GM12874 (cell line): ENCODE results near the gene KCNIP3.

Source experiments
- TF ChIP-seq, protein P1 (sequence below): IDR thresholded peaks from 2 replicates; pipeline ENCODE4 v1.5.1; 2011; ENCODE audit warnings: low read depth, mild to moderate bottlenecking, control low read depth, low read length, moderate library complexity; ENCODE audit not compliant: insufficient read depth

Gene KCNIP3

DNA sequence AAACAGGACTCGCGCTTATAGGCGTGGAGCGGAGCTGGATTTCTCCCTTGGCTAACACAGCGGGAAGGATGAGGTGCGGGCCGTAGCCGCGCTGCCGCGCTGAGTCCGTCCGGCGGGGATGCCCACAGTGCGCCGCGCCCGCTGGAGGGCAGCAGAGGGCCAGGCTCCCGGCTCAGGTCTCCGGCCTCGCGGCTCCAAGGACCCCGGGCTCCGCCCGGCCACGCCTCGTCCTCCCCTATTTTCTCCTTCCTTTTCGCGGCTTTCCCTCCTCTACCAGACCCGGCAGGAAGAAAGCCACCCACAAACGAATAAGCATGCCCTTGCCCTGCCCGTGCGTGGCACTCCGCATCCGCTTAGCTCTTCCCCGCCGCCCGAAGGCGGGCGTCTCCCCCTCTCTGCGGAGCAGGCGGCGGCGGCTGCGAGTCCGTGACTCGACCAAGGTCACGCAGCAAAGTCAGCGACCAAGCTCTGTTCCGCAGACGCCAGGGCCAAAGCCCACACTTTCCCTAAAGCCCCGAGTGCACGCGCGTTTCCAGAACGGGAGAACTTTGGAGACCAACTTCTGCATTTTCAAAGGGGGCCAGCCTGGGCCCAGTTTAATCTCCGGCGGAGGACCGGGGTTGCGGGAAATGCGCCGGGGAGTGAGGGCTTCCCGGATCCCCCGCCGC is 48.5 kb downstream of the KCNIP3 start:
- TF ChIP-seq, protein P1, sequence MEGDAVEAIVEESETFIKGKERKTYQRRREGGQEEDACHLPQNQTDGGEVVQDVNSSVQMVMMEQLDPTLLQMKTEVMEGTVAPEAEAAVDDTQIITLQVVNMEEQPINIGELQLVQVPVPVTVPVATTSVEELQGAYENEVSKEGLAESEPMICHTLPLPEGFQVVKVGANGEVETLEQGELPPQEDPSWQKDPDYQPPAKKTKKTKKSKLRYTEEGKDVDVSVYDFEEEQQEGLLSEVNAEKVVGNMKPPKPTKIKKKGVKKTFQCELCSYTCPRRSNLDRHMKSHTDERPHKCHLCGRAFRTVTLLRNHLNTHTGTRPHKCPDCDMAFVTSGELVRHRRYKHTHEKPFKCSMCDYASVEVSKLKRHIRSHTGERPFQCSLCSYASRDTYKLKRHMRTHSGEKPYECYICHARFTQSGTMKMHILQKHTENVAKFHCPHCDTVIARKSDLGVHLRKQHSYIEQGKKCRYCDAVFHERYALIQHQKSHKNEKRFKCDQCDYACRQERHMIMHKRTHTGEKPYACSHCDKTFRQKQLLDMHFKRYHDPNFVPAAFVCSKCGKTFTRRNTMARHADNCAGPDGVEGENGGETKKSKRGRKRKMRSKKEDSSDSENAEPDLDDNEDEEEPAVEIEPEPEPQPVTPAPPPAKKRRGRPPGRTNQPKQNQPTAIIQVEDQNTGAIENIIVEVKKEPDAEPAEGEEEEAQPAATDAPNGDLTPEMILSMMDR, result peak; percentile 94

DNA sequence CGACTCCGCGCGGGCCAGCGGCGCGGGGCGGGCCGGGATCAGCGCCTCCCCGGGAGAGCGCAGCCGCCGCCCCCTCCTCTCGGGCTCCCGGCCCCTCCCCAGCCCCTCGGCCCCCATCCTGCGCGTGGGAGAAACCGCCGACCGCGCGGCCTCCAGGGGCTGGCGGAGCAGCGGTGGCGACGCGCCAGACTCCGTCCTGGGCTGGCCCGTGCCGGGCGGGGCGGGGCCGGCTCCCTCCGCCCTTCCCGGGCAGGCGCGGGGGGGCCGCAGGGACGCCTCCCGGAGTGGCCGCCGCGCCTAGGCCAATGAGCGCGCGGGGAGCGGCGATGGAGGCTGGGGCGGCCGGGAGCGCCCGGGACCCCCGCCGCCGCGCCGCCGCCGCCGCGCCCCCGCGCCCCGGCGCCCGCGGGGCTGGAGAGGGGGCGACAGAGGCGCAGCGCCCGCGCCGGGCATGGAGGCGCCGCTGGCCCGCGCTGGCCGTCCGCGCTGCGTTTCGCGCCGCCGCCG is 49.1 kb downstream of the KCNIP3 start:
- TF ChIP-seq, protein P1, result no peak

DNA sequence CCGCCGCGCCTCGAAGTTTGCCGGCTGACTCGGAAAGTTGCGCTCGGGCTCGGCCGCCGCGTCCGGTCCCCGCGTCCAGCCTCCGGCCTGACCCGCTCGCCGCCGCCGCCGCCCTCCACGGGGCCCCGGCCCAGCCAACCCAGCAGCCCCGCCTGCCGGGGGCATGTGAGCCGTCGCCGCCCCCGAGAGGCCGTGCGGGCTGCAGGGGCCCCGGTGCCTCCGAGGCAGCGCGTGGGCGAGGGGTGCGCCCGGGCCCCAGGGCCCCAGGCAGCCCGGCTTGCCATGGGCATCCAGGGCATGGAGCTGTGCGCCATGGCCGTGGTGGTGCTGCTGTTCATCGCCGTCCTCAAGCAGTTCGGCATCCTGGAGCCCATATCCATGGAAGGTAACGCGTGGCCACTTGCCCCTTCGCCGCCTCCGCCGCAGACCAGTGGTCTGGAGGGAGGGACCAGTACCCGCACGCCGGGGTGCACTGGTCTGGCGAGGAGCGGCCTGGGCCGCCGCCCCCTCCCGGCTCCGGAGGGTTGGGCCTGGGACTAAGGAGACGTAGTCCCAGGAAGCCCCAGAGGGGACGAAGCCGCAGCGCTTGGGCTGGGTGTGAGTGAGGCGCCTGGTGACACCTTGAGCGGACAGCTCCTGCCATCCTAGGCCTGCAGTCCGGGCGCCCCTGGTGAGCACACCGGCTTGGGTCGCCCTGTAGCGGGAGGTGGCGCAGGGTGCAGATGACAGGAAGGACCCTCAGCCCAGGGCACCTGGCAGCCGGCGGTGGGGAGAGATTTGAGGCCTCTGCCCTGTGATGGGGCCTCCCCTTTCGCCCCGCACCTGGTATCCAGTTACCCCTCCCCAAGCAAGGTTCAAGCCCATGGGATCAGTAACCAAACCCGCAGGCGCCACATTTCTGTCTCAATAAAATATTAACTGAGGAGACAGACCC is 49.9 kb downstream of the KCNIP3 start:
- TF ChIP-seq, protein P1, result no peak

DNA sequence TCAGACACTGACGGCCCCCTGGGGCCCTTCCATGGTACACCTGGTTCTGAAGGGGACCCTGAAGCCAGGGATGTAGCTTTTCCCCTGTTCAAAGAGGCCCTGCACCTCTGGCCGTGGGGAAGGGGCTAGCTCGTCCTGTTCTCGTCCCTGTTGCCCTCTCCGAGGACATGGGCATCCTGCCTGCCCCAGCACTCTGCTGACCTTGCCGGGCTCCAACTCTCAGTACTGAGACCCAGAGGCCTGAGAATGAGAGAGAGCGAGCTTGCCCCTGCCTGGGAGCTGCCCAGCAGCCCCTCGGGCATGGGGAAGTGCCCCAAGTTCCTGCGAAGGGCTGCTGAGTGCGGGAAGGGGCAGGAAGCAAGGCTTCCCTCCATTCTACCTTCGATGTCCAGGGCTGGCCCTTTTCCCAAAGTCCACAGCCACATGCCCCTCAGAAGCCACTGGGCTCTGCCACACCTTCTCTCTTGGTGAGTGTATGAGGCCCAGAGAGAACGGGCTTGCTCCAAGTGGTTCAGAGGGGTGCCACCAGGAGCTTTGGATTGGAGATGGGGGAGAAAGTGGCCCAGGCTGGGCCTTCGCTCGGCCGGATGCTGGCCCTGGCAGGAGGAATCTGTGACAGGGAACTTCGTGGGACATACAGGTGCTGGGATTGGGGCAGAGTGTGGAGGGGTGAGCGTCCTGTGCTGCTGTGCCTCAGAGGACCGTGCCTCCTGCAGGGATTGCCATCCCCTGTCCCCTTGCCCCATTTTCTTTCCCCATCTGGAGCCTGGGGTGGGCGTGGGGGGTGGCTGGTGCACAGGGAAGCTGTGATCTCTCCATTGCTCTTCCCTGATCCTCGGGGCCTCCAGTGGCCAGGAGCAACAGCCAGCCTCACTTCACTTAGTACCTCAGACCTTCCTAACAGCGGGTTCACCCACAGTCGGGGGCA is 50.8 kb downstream of the KCNIP3 start:
- TF ChIP-seq, protein P1, result no peak

DNA sequence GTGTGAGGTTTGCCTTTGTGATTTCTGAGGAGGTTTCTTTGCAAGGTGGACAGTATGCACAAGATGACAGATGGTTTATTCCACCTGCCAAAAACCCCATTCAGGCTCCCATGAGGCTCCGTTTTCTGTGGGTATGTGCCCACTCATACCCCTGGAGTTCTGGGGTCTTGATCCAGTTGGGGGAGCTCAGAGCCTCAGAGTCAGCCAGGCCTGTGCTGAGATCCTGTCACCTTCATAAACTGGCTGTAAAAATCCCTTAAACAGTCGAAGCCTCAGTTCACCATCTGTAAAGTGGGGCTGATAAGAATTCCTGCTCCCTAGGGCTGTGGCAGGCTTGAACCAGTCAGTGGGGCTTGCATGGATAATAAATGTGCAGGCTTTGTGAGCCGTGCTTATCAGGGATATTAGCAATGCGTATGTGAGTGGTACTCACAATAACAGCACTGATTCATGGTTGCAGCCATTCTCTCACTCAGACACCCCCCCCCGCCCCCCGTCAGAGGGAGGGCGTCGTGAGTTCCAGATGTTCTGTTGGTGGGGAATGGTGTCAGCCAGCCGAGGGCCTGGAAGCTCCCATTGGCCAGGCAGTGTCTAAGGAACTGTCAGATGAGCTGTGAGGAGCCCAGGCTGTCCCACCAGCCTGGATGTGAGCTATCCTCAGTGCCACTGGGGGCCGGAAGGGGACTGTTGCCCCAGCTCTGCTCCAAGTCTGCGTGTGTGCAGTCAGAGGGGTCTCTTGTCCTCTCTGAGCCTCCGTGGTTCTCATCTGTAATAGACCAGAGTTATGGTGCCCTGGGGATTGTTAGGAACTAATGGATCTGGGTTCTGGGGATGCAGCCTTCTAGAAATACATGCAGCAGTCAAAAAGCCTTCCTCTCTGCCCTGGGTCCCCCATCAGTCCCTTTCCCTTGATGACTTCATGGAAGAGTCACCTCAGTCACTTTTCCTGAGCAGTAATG is 51.7 kb downstream of the KCNIP3 start:
- TF ChIP-seq, protein P1, result no peak

DNA sequence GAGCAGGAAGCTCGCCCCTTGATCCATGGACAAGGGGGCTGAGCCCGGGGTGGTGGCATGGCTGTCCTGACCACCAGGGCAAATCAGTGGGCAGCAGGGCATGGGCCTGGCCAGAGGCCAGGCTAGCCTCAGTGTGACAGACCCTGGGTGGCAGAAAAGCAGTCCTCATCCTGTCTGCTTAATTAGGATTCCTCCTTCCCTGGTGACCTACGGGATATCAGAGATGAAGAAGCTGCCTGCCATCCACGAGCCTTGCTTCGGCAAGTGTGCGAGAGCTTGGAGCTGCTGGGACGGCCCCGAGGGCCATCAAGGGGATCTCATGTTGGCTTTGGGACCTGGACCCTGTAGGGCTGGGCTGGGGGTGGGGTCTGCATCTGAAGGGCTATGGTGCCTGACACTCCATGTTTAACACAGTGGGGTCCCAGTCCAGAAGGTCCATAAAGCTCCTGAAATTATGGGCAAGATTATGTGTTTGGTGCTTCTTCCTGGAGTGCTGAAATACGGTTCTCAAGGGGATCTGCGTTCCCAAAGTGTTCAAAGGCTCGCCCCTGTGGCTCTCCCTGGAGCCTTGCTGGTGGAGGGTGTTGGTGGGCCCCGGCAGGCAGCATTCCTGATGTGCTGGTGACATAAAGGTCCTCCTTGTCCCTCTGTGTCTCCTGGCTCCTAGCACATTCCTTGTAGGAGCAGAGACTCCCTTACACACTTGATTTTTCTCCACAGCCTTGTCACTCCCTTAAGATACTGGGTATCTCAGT is 52.6 kb downstream of the KCNIP3 start:
- TF ChIP-seq, protein P1, result no peak
